Left lung (tissue), 10 donors: ENCODE measurements around the gene ATP6V1G1. TPM values are rescaled to one million over a fixed set of nuclear protein-coding genes. Genes with fewer than 3 reads are reported as not detected.
A peak's percentile ranks its signal among the peaks of the same experiment; 100 is the strongest.

Source experiments
- ATAC-seq: fragments of 200-7000 bp; cut with Tn5 transposase; one replicate; pipeline ENCODE4 v1.9.1; 2020; ENCODE audit warnings: moderate library complexity
- DNase-seq, 4 donors: peaks; one replicate each; pipeline ENCODE4 v3.0.0-alpha.2; 2013 to 2020
- H3K27ac ChIP-seq, 2 donors: fragments of 200-600 bp; sonication (generic) in 1 of 2; one replicate each; pipeline versions ENCODE4 v1.5.0 to v1.8.0; 2020 to 2021
- H3K27me3 ChIP-seq, 2 donors: fragments of 200-600 bp; sonication (generic) in 1 of 2; one replicate each; pipeline versions ENCODE4 v1.5.0 to v1.8.0; 2020 to 2021
- H3K36me3 ChIP-seq, 2 donors: fragments of 200-600 bp; sonication (generic) in 1 of 2; one replicate each; pipeline versions ENCODE4 v1.5.0 to v1.8.0; 2020 to 2021
- H3K4me1 ChIP-seq, 2 donors: fragments of 200-600 bp; one replicate each; pipeline ENCODE4 v1.8.0; 2021
- H3K4me3 ChIP-seq, 2 donors: fragments of 200-600 bp; sonication (generic) in 1 of 2; one replicate each; pipeline versions ENCODE4 v1.5.0 to v1.8.0; 2020 to 2021; ENCODE audit warnings: mild to moderate bottlenecking in 1 of 2
- H3K9me3 ChIP-seq, 2 donors: fragments of 200-600 bp; sonication (generic) in 1 of 2; one replicate each; pipeline versions ENCODE4 v1.5.0 to v1.8.0; 2020 to 2021
- intact Hi-C, 2 donors: fragments of 100-400 bp; cut with DNase I; formaldehyde crosslinking; loops; one replicate each; pipeline versions ENCODE4 v1.11.2 to v1.14.2; 2022
- polyA plus RNA-seq, 6 donors: library from polyadenylated mRNA; unstranded; fragments of 120-200 nt; gene quantifications; one replicate each; pipeline ENCODE4 v1.2.1, GENCODE V29; 2013; ENCODE audit not compliant: insufficient read length in 6 of 6
- total RNA-seq, 2 donors: library from RNA; stranded (reverse); fragmentation: NEBNext Ultra II Directional; extraction: Animal tissue kit (Norgen Biotek cat#: 25700); gene quantifications; one replicate each; pipeline ENCODE4 v1.2.1, GENCODE V29; 2021
- TF ChIP-seq, protein P1 (sequence below), 2 donors: fragments of 200-600 bp; sonication (generic) in 1 of 2; IDR thresholded peaks; one replicate each; pipeline versions ENCODE4 v1.5.0 to v1.8.0; 2021; ENCODE audit warnings: antibody characterized with exemption in 2 of 2
- donor health status: DM: no; HTN: yes; CAD: no.
- donor health status: DM: no; HTN: no; CAD: no.

ATP6V1G1 gene
- total and polyA plus RNA-seq, 8 donors = 96.6 to 182 (median 158) TPM

DNA sequence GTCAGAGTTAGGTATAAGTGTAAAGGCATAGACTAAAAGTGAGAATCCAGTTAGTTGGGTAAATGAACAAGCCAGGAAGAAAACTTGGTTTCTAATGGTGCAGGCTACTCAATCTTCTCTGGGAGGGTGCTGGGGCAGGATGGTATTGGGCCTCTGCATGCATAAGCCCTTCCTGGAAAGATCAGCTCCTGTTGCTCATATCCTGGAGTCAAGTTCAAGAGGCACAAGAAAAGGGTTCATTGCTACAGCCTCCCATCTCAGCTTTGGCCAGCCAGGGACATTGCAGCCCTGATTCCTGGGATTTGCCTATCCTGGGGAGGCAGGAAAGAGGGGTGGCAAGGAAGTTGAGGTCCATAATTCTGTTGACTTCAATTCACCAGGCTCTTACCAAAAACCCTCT, 40.7 kb upstream of the ATP6V1G1 start:
- Histone ChIP-seq H3K27ac (no peak overlapping the region), H3K9me3 (no peaks in the 10 kb centered on the region), H3K27me3 (no peaks in the 10 kb centered on the region), H3K4me1 (no peaks in the 10 kb centered on the region), H3K36me3 (no peaks in the 10 kb centered on the region), H3K4me3 (no peak overlapping the region)
- DNase-seq = no peak
- TF ChIP-seq, protein P1, sequence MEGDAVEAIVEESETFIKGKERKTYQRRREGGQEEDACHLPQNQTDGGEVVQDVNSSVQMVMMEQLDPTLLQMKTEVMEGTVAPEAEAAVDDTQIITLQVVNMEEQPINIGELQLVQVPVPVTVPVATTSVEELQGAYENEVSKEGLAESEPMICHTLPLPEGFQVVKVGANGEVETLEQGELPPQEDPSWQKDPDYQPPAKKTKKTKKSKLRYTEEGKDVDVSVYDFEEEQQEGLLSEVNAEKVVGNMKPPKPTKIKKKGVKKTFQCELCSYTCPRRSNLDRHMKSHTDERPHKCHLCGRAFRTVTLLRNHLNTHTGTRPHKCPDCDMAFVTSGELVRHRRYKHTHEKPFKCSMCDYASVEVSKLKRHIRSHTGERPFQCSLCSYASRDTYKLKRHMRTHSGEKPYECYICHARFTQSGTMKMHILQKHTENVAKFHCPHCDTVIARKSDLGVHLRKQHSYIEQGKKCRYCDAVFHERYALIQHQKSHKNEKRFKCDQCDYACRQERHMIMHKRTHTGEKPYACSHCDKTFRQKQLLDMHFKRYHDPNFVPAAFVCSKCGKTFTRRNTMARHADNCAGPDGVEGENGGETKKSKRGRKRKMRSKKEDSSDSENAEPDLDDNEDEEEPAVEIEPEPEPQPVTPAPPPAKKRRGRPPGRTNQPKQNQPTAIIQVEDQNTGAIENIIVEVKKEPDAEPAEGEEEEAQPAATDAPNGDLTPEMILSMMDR (IDR thresholded peaks at IDR 0.05) = no peak
- no peak for ATAC-seq
- intact Hi-C loops = no loop called here

DNA sequence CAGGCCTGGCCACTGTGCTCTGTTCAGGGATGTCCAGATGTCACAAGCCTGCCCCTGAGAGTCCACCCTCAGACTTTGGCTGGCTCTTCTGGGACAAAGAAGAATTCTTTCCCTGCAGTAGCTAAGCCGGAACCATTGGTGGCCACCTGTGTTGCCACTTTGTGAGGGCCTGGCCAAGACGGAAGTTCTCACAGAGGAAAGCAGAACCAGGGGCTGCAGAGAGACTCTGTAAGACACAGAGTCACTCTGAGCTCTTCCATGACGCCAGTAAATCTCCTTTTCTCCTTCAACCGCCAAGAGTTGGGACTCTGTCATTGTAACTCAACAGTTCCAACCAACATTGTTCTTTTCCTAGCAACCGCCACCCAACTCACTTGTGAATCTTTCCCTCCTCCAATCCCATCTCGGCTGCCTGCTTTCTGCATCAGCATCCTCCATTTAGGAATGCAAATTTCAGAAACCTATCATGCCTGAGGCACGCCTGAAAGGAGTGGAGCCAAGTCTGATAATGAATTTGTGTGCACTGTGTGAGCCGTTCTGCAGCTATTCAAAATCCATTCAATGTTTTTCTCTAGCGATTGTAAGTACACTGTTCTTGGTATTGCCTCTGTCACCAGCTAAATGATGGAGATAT, 37.8 kb upstream of the ATP6V1G1 start:
- peaks cover 0 to 5% of the 10 kb centered on the region in 2 donors for H3K4me1 ChIP-seq
- TF ChIP-seq, protein P1 (IDR thresholded peaks at IDR 0.05) = no peak
- intact Hi-C loops = no loop called here
- no peaks in the 10 kb centered on the region for H3K9me3 ChIP-seq
- H3K27me3 ChIP-seq = no peaks in the 10 kb centered on the region
- no peak overlapping the region for H3K4me3 ChIP-seq
- no peak for DNase-seq
- H3K36me3 ChIP-seq = no peaks in the 10 kb centered on the region
- H3K27ac ChIP-seq = no peak overlapping the region
- ATAC-seq = no peak

DNA sequence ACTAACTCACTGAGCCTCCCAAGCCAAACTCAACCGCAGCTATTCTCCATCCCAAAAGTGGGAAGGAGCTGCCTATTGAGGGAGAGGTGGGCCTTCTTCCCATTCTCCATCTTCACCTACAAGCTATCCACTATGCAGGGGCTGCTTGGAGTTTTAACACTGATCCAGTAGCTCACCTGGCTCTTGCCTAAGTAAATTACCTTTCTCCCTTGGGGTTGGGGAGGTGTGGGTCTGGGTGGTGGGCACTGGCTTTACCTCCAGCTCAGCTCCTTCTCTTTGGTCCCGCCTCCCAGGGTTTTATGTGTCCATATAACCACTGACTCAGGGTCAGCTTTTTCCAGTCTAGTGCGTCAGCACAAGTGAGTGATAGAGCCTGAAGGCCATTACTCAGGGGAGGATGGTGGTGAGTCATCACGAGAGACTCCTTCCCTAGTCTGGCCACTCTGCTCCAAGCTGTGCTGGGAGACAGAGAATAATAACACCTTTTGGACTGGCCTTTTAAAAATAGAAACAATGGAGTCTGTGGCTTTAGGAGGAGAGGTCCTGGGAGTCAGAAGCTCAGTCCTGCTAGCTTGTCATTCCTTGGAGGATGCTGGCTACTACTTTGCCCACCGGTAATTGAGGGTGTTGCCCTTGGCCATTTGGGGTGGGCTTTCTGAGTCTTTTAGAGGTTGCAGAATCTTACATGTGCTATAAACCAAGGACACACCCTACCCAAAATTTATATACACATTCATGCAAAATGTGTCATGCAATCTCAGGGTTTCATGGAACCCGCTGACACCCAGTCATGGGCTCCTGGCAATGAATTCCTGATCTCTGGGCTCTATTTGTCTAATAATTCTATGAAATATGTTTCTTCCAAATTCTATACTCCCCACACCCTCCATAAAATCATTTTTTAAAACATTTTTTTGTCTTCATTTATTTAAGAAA, 35.6 kb upstream of the ATP6V1G1 start:
- H3K4me3 ChIP-seq = no peak overlapping the region
- no peaks in the 10 kb centered on the region for H3K9me3 ChIP-seq
- intact Hi-C loops = no loop called here
- DNase-seq (peak in 1 of 4 donors; percentile 76), ATAC-seq (peak; percentile 96)
- H3K36me3 ChIP-seq = no peaks in the 10 kb centered on the region
- peak overlapping the region in 1 of 2 donors; percentile 58 for H3K27ac ChIP-seq
- no peaks in the 10 kb centered on the region for H3K27me3 ChIP-seq
- TF ChIP-seq, protein P1 (IDR thresholded peaks at IDR 0.05) = no peak
- peaks cover 0 to 10% of the 10 kb centered on the region in 2 donors for H3K4me1 ChIP-seq

DNA sequence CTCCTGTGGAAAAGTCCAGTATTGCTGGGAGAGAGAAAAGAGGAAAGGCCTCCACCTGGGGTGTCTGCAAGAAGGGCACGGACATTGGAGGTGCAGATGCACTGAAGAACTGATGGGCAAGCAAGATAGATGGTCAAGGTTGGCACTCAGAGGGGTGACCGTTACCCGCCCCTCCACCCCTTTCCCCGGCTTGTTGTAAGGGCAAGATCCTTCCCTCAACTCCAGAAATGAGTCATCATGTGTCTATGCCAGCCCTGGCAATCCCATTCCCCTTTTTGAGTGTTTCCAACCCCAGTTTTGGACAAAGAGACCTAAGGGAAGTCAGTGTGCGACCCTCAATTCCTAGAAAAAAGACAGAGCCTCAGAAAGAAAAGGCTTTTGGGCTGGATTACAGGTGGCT, 34.9 kb upstream of the ATP6V1G1 start:
- H3K27me3 ChIP-seq = no peaks in the 10 kb centered on the region
- H3K4me1 ChIP-seq = peaks cover 0 to 15% of the 10 kb centered on the region in 2 donors
- intact Hi-C loops = no loop called here
- TF ChIP-seq, protein P1 (IDR thresholded peaks at IDR 0.05) = no peak
- no peaks in the 10 kb centered on the region for H3K36me3 ChIP-seq
- H3K4me3 ChIP-seq = no peak overlapping the region
- peak overlapping the region in 1 of 2 donors; percentile 58 for H3K27ac ChIP-seq
- ATAC-seq = no peak
- no peaks in the 10 kb centered on the region for H3K9me3 ChIP-seq
- DNase-seq = no peak

DNA sequence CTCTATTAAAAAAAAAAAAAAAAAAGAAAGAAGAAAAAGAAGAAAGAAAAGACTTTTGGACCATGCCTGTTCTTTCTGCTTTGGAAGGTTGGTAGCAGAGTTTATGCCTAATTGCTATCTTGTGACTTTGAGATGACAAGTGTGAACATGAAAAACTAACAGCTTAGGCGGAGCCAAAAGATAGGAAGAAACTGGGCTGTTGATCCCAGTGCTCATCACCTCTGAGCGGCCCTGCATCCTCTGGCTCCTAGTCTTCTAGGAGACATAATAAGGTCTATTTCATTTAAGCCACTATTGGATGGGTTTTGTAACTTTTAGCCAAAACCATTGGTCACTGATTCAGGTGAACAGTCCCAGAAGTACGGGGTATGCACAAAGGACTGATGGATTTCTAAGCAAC, 34.4 kb upstream of the ATP6V1G1 start:
- Histone ChIP-seq H3K9me3 (no peaks in the 10 kb centered on the region), H3K27me3 (no peaks in the 10 kb centered on the region), H3K27ac (no peak overlapping the region), H3K4me1 (peaks cover 0 to 17% of the 10 kb centered on the region in 2 donors), H3K36me3 (no peaks in the 10 kb centered on the region), H3K4me3 (no peak overlapping the region)
- DNase-seq = no peak
- intact Hi-C loops = no loop called here
- no peak for ATAC-seq
- TF ChIP-seq, protein P1 (IDR thresholded peaks at IDR 0.05) = no peak
